Skin of body (tissue), 2 donors: ENCODE results near the gene PPM1G. TPM values are rescaled to one million over a fixed set of nuclear protein-coding genes. Genes with fewer than 3 reads are reported as not detected.
"Not testable (repeated sequence)": the region's sequence is repeated elsewhere in the genome, so short reads cannot be mapped to it uniquely, and the experiment has no call there.

Source experiments
- DNase-seq: peaks from one replicate; lab custom pipeline; 2025; lab: John Stamatoyannopoulos, UW
- total RNA-seq: library from RNA; depleted of rRNA; stranded (reverse); fragments of >200 nt; gene quantifications from one replicate; pipeline ENCODE4 v1.2.3, GENCODE V29; 2014

Gene PPM1G
- total RNA-seq, 1 donor from 2014 or later = 33.1 TPM

- no peak for DNase-seq
Measured at GRCh38 chr2:27376151-27376865, 33.1 kb downstream of the PPM1G start.

- DNase-seq = no peak
Measured at GRCh38 chr2:27375513-27376099, 33.8 kb downstream of the PPM1G start.

- DNase-seq = no peak
Measured at GRCh38 chr2:27373567-27373966, 35.8 kb downstream of the PPM1G start.

GRCh38 chr2:27372937-27373336 lies 36.5 kb downstream of the PPM1G start:
- no peak for DNase-seq

DNA sequence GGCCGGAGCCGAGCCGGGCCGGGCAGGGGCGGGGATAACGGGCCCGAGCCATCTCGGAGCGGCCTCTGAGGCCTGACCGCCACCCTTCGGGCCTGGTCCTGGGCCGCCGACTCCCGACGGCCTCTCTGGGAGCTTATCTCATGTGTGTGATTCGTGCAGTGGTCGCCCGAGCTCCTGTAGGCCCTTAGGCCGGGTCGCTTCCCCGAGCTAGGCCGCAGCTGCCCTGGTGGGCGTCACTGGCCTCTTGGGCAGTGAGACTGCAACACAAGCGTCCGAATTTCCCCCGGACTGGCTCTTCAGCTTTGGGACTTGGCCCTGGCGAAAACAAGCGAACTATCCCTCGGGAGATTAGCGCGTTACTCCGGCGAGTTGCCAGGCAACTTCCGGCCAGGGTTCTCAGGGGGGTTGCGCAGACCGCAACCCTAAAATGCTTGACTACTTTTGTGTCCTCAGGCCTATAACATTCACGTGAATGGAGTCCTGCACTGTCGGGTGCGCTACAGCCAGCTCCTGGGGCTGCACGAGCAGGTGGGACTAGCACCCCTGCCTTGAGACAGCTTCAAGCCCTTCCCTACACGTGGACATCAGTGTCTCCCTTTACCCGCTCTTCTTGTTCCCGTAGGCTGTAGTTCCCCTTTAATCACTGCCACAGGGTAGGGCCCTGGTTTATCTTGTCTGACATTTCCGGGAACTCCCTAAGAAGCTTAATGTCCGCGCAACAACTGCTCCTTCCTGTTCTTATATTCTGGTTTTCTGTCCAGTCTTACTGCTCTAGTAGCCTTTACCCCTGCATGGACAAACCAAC lies 38.4 kb downstream of the PPM1G start:
- DNase-seq = no peak

DNA sequence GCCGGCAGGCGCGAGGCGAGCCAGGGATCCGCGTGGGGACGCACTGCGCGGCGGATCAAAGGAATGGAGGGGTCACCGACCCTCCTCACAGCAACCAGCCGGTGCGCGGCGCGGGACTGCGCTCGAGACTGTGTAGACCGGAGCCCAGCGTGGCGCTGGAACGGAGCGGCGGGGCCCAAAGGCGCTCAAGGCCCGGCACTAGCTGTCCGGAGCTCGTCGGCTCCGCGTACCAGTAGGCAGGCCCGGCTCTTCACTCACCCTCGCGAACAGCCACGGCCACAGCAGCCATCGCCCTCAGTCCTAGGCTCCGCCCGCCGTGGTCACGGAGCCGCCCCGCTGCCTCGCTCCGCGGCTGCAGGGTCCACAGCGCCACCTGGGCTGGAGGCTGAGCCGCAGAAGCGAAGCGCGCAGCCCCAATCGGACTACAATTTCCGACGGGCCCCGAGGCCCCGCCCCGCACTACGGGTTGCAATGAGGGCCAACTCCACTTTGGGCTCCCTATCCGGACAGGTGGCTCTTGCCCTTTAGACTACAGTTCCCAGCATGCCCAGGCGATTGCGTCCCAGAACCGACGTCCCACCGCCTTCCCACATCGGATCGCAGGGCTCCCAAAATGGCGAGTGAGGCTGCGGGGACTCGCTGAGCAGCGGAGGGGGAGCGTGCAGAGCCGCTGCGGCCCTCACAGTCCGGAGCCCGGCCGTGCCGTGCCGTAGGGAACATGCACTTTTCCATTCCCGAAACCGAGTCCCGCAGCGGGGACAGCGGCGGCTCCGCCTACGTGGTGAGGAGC lies 39.2 kb downstream of the PPM1G start, which contains the start of the genes EIF2B4 and SNX17:
Gene EIF2B4, minus strand, starts transcription at position 313 of the 790 bp plus-strand sequence. Its CDS starts 24 bp downstream, at position 289.
Gene SNX17, plus strand, starts transcription at position 591 of the 790 bp plus-strand sequence. Its CDS starts 128 bp downstream, at position 719.
- peak; percentile 99 for DNase-seq

- peak; percentile 73 for DNase-seq
Measured at GRCh38 chr2:27369471-27370025, 39.8 kb downstream of the PPM1G start.

GRCh38 chr2:27363933-27364332 lies 45.5 kb downstream of the PPM1G start:
- no peak for DNase-seq

GRCh38 chr2:27362678-27363420 lies 46.5 kb downstream of the PPM1G start:
- no peak for DNase-seq

- peak; percentile 94 for DNase-seq
Measured at GRCh38 chr2:27356382-27357181, 52.8 kb downstream of the PPM1G start, which contains the start of gene GTF3C2. Gene GTF3C2, minus strand, starts transcription at chr2:27356764. Its CDS starts 13,210 bp downstream, at chr2:27343554.

DNA sequence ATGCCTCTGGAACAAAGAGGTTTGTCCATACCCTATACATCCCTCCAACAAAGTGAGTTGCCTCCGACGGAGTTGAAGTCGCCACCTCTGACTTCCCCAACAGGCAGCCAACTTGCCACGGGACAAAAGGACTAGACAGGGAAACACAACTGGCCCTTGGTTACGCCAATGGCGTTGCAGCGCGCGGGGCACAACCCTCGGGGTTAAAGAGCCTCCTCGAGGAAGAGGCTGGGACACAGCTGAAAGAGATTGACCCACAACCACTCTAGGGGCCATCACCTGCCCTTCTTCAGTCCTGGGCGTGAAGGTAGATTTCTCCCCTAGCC lies 53.4 kb downstream of the PPM1G start:
- no peak for DNase-seq

DNA sequence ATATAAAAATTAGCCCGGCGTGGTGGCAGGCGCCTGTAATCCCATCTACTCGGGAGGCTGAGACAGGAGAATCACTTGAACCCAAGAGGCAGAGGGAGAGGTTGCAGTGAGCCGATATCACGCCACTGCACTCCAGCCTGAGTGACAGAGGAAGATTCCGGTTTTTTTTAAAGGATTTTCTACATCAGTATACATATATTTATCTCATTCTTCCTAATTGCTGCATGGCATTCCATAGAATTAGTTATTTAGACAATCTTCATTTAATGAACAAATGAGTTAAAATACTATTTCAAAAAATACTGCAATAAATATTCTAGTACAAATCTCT lies 54.8 kb downstream of the PPM1G start:
- no peak for DNase-seq

DNA sequence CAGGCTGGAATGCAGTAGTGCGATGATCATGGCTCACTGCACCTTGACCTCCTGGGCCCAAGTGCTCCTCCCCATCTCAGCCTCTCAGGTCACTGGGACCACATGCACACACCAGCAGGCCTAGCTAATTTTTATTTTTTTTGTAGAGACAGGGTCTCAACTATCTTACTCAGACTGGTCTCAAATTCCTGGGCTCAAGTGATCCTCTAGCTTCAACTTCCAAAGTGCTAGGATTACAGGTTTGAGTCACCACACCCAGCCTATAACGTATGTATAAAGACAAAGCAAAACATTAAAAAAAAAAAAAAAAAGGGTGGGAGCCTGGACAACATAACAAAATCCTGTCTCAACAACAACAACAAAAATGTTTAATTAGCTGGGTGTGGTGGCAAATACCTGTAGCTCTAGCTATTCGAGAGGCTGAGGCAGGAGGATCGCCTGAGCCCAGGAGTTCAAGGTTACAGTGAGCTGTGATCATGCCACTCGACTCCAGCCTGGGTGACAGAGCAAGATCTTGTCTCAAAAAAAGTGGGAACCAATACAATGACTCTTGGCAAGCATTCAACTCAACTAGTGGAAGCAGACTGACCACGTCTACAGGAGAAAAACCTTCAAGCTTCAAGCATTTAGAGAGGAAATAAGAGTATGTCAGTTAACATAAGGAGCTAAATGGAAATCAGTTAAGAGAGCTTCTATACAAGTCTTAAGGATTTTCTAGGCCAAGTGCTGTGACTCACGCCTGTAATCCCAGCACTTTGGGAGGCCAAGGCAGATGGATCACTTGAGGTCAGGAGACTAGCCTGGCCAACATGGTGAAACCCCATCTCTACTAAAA lies 55.4 kb downstream of the PPM1G start:
- no peak for DNase-seq

DNA sequence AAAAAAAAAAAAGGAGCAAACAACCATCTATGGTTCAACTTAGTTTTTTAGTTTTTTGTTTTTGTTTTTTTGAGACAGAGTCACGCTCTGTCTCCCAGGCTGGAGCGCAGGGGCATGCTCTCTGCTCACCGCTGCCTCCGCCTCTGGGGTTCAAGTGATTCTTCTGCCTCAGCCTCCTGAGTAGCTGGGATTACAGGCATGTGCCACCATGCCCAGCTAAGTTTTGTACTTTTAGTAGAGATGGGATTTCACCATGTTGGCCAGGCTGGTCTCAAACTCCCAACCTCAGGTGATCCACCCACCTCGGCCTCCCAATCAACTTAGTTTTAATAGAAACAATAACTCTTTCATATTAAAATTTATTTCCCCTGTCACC lies 56.0 kb downstream of the PPM1G start:
- not testable (repeated sequence) for DNase-seq

DNA sequence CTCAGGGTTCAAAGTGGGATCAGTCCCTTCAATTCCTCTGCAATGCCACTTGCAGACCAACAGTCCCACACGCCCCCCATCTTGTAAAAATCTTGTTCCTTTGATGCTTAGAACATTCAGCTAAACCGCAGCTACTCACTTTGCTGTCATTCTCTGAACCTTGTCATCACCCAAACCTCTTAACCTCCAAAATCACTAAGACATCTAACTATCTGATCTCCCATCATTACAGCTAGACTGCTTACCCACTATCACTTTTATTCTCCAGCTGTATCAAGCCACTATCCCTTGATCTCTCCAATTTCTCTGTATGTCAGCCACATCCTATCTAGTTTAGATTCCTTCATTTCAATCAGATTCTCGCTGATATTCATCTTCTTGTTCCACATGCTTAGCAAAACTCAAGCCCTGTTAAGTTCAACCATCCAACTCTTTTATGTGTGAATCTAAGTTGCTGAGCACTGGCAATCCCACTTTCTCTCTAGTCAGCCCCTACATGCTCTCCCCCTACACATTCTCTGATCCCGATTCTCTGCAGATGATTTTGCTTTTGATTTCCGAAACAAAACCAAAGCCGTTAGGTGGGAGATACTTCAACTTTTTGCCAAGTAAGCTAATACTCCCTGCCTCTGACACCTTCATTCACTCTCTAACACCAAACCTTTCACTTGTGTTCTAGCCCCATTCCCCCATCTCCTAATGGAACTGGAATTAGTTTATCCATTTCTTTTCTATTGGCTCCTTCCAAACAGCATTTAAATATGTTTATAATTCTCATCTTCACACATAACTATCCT lies 57.4 kb downstream of the PPM1G start:
- DNase-seq = no peak

- DNase-seq = no peak
Measured at GRCh38 chr2:27350106-27350693, 59.2 kb downstream of the PPM1G start.

DNA sequence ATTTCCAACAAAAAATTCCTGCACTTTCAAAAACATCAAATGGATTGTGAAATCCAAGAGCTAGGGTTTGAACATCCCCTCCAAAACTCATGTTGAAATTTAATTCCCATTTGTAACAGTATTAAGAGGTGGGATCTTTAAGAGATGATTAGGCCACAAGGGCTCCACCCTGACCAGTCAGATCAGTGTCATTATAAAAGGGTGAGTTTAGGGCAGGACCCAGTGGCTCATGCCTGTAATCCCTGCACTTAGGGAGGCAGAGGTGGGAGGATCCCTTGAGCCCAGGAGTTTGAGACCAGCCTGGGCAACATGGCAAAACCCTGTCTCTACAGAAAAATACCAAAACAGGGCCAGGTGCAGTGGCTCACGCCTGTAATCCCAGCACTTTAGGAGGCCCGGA lies 61.8 kb downstream of the PPM1G start:
- no peak for DNase-seq

DNA sequence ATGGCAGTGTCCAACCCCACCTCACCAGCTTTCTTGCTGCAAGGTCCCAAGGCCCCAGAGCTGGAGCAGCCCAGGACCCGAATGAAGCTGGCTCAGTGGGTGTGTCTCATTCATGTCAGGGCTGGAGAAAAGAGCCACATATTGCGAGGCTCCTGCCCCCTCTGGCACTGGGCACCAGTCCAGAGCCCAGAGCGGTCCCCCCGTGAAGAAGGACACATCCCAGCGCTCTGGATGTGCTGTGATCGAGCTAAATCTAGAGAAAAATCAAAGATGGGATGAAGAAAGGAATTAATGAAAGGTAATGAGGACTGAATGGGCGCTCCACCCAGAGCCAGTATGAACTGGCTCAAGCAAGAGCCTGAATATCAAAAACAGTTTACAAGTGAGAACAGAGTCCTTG lies 73.2 kb downstream of the PPM1G start:
- DNase-seq = no peak
